A549 (cell line): Measurements from ENCODE around the gene FERMT3.

ENCODE experiments used
- EP300 ChIP-seq, 2 experiments: fragments of >200 bp; sonication (Bioruptor Twin); formaldehyde crosslinking; IDR thresholded peaks; 2 replicates in 1 of 2; 3 replicates in 1 of 2; pipeline ENCODE4 v1.6.1; 2016 to 2017
- TF ChIP-seq, protein P1 (sequence below): fragments of >200 bp; sonication (Bioruptor Twin); formaldehyde crosslinking; IDR thresholded peaks from 3 replicates; pipeline ENCODE4 v1.5.1; 2016
- TF ChIP-seq, protein P2 (sequence below): IDR thresholded peaks from 2 replicates; pipeline ENCODE4 v1.6.1; 2012; ENCODE audit warnings: low read depth, borderline replicate concordance
- TF ChIP-seq, protein P3 (sequence below): IDR thresholded peaks from 2 replicates; pipeline ENCODE4 v1.6.1; 2012

DNA sequence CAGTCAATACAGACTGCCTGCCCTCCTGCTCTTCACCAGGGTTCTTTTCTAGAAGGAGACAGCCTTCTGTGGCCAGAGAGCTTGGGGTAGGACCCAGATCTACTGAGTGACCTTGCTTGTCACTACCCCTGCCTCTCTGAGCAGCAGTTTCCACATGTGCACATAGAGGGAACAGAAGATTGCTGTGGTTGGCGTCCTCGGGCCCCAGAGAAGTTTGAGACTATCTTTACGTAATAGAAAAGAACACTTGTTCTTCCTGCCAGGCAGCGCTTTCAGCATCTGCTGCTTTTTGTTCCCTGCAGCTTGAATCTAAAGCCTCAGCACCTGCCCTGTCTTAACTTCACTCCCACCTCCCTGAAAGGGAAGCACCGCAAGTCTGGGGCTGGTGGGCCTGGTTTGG, 32.5 kb downstream of the FERMT3 start:
- no peak for TF ChIP-seq EP300 (IDR thresholded peaks at IDR 0.05)
- TF ChIP-seq, protein P1, sequence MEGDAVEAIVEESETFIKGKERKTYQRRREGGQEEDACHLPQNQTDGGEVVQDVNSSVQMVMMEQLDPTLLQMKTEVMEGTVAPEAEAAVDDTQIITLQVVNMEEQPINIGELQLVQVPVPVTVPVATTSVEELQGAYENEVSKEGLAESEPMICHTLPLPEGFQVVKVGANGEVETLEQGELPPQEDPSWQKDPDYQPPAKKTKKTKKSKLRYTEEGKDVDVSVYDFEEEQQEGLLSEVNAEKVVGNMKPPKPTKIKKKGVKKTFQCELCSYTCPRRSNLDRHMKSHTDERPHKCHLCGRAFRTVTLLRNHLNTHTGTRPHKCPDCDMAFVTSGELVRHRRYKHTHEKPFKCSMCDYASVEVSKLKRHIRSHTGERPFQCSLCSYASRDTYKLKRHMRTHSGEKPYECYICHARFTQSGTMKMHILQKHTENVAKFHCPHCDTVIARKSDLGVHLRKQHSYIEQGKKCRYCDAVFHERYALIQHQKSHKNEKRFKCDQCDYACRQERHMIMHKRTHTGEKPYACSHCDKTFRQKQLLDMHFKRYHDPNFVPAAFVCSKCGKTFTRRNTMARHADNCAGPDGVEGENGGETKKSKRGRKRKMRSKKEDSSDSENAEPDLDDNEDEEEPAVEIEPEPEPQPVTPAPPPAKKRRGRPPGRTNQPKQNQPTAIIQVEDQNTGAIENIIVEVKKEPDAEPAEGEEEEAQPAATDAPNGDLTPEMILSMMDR, result no peak
- TF ChIP-seq, protein P2, sequence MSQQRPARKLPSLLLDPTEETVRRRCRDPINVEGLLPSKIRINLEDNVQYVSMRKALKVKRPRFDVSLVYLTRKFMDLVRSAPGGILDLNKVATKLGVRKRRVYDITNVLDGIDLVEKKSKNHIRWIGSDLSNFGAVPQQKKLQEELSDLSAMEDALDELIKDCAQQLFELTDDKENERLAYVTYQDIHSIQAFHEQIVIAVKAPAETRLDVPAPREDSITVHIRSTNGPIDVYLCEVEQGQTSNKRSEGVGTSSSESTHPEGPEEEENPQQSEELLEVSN, result no peak
- TF ChIP-seq, protein P3, sequence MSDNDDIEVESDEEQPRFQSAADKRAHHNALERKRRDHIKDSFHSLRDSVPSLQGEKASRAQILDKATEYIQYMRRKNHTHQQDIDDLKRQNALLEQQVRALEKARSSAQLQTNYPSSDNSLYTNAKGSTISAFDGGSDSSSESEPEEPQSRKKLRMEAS, result no peak
